ENCODE measurements around the gene AKR1C1.
"Not testable (repeated sequence)": the region's sequence is repeated elsewhere in the genome, so short reads cannot be mapped to it uniquely, and the experiment has no call there.

- TF ChIP-seq, protein P1, sequence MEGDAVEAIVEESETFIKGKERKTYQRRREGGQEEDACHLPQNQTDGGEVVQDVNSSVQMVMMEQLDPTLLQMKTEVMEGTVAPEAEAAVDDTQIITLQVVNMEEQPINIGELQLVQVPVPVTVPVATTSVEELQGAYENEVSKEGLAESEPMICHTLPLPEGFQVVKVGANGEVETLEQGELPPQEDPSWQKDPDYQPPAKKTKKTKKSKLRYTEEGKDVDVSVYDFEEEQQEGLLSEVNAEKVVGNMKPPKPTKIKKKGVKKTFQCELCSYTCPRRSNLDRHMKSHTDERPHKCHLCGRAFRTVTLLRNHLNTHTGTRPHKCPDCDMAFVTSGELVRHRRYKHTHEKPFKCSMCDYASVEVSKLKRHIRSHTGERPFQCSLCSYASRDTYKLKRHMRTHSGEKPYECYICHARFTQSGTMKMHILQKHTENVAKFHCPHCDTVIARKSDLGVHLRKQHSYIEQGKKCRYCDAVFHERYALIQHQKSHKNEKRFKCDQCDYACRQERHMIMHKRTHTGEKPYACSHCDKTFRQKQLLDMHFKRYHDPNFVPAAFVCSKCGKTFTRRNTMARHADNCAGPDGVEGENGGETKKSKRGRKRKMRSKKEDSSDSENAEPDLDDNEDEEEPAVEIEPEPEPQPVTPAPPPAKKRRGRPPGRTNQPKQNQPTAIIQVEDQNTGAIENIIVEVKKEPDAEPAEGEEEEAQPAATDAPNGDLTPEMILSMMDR (IDR thresholded peaks at IDR 0.05): not testable (repeated sequence)
- TF ChIP-seq POLR2A (IDR thresholded peaks at IDR 0.05): not testable (repeated sequence)
These were observed 41.3 kb downstream of the AKR1C1 start for GRCh38 chr10:5004501-5004900.

All from testis (tissue), 2 donors.